HG03378 (cell line): ENCODE data around the gene PRKAG1.

Source experiments
- ATAC-seq: cut with Tn5 transposase; IDR thresholded peaks from one replicate; pipeline ENCODE4 v1.9.1; 2021; ENCODE audit warnings: mild to moderate bottlenecking, moderate library complexity; ENCODE audit not compliant: unreplicated experiment

The PRKAG1 gene

GRCh38 chr12:48986720-48987291 is 31.8 kb downstream of the PRKAG1 start:
- ATAC-seq = no peak

GRCh38 chr12:48985901-48986300 is 32.7 kb downstream of the PRKAG1 start:
- no peak for ATAC-seq

DNA sequence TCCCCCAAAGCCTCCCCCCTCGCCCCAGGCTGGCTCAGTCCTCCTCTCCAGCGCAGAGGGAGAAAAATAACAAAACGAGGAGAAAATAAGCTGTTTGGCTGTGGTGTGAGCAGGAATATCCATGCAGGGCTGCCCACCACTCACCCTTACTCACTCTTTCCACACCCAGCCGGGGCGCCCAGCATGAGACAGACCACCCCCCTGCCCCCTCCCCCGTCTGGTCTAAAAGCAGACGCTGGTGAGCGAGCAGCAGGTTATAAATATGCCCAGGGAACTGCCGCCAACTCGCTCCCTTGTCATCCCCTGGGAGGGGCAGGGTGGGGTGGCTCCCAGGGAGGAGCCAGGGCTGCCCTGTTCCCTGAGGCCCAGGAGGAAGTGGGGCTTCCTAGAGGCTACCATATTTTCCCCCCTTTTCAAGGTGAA is 33.1 kb downstream of the PRKAG1 start:
- ATAC-seq = no peak

DNA sequence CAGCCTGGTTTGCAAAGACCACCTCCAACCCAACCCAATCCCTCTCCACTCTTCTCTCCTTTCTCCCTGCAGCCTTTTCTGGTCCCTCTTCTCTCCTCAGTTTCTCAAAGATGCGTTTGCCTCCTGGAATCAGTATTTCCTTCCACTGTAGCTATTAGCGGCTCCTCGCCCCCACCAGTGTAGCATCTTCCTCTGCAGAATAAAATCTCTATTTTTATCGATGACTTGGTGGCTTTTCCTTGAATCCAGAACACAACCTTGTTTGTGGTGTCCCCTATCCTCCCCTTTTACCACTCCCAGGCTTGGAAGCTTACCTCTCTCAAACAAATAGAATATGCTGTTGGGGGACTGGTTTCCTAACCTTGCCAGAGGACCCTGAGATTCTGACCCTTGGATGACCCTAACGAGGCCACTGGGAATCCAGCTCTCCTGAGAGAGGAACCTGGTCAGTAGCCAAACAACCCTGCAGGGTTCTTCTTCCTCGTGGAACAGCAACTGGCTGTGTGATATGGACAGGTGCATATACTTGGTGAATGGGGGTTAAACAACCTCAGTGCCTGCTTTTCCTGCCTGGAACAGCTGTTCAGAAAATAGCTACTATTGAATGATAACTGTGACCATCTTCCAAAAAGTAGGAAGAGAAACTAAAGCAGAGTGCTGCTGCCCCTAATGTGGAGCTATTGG is 36.0 kb downstream of the PRKAG1 start:
- no peak for ATAC-seq

GRCh38 chr12:48981757-48982157 is 36.8 kb downstream of the PRKAG1 start:
- ATAC-seq = no peak

DNA sequence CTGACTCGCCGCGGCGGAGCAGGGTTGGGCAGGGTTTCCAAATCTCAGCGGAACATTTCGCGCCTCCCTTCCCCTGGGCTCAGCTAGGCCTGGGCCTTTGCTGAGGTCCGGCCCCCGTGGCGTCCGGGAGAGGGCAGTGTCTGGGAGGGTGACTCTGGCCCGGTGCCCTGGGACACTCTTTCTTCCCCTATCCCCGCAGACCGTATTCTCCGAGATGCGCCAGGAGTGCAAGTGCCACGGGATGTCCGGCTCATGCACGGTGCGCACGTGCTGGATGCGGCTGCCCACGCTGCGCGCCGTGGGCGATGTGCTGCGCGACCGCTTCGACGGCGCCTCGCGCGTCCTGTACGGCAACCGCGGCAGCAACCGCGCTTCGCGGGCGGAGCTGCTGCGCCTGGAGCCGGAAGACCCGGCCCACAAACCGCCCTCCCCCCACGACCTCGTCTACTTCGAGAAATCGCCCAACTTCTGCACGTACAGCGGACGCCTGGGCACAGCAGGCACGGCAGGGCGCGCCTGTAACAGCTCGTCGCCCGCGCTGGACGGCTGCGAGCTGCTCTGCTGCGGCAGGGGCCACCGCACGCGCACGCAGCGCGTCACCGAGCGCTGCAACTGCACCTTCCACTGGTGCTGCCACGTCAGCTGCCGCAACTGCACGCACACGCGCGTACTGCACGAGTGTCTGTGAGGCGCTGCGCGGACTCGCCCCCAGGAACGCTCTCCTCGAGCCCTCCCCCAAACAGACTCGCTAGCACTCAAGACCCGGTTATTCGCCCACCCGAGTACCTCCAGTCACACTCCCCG is 37.4 kb downstream of the PRKAG1 start:
- no peak for ATAC-seq

GRCh38 chr12:48980389-48980952 is 38.1 kb downstream of the PRKAG1 start:
- ATAC-seq = no peak

DNA sequence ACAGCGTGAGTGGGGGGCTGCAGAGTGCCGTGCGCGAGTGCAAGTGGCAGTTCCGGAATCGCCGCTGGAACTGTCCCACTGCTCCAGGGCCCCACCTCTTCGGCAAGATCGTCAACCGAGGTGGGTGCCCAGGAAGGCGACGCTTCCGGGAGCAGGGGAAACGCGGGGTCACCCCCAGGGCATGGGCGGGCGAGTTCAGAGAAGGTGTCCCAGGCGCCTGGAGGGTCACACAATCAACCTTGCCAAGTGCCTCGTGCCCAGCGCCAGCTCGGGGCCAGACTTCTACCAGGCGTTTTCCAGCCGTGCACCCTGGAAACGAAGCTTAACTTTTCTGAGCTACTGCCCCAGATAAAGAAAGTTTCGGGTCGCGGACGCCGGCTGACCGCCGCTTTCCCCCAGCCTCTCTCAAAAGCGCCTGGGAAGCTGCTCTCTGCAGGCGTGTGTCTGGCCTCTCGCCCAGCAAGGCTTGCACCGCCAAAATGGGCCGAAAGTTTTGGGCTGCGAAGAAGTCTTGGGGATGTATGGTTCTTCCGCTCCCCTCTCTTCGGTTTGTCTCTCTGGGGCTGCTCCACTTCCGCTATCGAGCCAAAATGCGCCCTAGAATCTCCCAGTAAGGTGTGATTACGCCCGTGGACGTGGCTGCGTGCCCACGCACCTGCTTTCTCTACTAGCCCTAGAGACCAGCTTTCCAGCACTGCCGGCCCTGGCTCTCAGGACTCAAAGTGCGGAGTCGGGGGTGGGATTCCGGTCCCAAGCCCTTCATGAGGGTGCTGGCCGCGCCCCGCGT is 38.8 kb downstream of the PRKAG1 start:
- ATAC-seq = no peak

DNA sequence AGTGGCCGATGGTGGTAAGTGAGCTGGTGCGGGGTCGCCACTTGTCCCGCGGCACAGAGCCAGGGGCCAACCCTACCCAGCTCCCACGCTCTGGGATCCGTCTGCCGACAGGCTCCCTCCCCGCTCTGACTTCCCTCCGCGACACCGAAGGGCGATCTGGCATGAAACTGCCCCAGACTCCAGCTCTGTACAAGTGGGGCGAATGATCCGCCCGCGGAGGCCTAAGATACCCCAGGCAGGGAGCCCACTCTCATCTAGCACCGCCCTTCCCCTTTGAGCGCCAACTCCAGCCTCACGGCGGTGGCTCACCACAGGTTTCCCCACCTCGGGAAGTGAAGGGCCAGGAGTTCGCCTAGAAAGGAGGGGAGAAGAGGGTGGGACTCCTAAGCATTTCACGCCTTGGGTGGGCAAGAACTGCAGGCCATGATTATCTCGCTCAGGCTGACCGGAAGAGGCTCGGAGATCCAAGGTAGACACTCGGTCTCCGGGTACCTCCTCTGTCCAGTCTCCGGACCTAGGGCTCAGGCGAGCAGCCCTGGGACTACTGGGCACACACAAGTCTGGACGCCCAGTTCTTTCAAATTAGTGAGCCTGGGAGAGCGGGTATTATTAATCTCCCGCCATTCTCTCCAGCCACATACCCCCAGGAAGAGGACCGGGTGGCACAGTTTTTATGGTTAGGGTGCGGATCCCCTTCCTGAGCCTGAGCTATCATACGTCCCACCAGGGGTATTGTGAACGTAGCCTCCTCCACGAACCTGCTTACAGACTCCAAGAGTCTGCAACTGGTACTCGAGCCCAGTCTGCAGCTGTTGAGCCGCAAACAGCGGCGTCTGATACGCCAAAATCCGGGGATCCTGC is 39.6 kb downstream of the PRKAG1 start:
- ATAC-seq = no peak

DNA sequence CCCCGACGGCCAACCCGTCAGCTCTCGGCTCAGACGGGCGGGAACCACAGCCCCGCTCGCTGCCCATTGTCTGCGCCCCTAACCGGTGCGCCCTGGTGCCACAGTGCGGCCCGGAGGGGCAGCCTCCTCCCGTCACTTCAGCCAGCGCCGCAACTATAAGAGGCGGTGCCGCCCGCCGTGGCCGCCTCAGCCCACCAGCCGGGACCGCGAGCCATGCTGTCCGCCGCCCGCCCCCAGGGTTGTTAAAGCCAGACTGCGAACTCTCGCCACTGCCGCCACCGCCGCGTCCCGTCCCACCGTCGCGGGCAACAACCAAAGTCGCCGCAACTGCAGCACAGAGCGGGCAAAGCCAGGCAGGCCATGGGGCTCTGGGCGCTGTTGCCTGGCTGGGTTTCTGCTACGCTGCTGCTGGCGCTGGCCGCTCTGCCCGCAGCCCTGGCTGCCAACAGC is 40.3 kb downstream of the PRKAG1 start, which contains the start of gene WNT1:
TSS of gene WNT1 (plus strand) at position 32 of the 450 bp plus-strand sequence. CDS start at position 361, 329 bp downstream.
- ATAC-seq = no peak

DNA sequence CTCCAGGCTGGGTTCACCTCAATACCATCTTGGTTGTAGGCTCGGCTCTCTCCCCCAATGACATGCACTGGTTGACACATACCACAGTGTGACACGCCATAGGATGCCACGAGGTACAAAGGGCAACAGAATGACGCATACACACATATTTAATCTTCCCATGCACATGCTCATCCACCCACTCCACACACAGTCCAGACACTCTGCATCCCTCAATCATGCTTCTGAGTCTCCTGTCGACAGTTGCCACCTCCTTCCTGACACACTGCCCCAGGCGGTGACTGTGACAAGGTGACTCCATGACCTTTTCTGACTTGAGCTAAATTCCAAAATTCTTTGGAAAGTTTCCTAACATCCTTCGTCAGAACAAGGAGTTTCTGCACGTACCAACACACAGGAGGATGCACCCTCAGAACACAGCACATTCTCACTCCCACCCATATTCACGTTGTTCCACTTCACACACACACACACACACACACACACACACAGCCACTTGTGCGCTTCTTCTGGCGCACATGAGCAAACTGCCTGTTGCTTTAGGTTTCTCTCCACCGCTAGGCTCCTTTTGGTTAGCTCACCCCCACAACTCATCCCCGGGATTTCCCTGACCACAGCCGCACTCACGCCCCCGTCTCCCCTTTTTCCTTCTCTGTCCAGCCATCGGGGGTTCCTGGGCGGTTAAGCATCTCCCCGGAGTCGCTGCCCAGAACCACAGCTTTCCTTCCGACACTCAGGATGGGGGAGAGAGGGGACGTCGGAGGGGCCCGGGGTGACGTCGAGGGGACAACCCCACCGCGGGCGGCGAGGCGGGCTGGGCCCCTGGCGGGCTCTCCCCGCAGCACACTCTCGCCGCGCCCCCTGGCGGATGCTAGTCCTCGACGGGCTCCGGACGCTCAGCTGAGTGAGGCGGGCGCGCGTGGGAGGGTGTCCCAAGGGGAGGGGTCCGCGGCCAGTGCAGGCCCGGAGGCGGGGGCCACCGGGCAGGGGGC is 41.0 kb downstream of the PRKAG1 start:
- ATAC-seq = no peak

DNA sequence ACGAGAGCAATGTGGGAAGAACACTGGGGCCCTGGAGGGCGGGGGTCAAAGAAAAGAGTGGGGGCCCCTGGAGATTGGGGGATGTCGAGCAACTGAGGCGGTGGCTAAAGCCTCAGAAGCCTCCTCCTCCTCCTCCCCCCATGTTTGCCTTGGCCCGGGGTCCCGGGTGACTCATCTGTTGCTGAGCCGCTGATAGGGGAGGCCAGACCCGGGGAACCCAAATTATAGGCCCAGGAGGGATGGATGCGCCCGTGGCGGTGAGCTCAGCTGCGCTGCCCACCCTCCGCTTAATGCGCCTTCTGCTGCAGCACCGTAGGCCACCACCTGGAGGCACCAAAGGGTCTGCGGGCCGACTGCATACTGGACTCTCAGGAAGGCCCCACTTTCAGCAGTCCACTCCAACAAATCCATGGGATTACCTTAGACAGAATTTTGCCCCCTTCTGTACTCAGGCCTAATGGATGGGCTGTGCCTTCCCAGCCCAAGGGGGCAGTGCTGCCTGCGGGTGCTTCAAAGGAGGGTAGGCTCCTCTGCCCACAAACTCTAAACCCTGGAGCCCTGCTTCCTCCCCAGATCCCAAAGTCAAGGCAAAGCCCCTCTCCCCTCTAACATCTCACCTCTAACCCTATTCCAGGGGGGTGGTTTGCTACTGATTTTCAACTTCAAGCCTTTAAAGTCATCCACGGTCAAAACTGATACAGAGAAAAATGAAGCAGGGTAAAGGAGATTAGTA is 44.5 kb downstream of the PRKAG1 start:
- ATAC-seq = no peak

DNA sequence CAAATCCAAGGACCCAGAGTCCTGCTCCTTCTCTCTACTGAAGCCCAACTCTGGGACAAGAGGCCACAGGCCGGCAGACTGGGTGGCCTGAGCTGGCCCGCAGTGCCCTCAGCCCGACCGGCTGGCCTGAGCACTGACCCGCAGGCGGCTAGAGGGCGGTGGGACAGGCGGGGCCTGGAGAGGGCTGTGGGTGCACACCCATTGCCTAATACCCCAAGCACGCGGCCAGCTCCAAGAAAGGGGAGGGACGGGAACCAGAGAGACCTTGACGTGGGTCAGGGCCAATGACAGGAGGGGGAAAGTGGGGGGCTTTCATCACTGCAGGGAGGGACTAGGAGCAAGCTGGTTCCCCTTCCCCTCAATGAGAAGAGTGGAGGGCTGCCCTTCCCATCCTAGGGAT is 45.0 kb downstream of the PRKAG1 start:
- no peak for ATAC-seq

DNA sequence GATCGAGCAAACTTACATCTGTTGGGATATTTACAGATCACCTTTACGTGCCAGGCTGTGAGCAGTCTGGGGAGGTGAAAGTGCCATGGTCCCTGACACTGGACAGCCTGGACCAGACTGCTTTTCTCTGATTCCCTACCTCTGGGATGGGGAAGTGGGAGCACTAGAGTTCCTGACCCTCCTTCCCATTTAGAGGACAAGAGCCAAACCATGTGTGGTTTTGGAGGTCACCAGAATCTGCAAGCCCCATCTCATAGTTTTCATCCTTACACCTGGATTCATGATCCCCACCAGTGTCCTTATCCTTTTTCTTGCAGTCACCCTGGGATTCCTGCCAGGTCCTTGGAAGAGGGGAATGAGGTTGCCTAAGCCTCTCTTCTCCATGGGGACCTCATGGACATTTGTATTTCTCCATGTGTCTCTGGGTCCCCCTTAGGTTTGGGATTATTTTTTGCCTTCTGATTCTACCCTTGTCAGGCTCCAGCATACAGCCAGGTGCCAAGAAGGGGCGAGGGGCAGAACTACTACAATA is 45.6 kb downstream of the PRKAG1 start:
- no peak for ATAC-seq

DNA sequence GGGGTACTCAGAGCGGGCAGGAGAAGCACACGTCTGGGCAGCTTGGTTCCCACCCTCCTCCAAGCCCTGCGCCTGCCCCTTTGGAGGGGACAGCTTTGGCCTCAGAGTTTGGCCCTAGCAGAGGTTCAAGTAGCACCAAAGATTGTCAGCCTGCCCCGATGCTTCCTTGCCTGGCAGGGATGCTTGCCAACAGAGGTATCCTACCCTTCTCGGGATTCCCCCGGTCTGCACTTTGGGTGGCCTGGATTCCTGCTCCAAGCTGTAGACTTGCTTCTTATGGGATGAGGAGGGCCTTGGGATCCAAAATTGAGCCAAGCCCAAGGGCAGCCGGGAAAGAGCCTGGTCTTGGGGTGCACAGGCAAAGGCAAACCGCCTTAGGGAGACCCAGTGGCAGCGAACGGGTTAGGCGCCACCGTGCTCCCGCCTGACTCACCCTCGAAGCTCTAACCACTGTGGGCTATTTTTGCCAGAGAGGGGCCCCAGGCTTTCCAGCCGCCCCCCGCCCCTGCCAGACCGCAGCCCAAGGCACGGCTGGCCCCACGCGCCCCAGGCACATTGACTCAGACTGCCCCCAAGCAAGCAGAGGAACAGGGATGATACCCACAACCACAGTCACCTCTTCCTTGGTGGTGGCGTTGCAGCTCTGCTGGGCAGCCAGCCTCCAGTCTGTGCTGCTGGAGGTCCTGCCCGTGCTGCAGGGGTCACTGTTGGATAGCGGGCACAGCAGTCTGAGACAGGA is 46.2 kb downstream of the PRKAG1 start:
- no peak for ATAC-seq

DNA sequence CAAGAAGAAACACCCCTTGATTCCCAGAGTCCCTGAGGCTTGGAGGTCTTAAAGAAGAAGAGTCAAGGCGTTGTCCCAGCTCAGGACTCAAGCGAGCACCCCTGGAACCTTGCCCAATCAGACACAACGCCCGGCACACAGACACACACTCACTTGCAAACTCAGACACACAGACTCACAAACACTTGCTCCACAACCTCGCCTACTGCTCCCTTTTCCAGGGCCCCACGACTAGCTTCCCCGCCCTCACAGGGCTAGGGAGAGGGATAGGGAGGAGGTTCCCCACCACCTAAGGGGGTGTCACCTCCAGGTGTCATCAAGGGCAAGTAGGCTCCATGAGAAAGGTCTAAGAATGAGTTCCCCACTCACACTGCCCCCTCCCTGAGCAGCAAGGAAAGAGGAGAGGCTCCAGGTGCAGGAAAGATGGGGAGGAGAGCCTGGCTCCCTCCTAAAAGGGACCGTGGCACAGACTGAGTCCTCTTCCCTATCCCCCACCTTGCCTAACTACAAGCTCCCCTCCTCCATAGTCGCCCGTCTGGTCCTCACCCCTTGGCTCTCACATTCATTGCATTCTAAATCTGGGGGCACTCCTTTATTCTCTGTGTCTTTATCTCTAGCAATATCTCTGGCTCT is 47.8 kb downstream of the PRKAG1 start:
- no peak for ATAC-seq
